NCI-H460 (cell line): ENCODE measurements around the gene SEPTIN3. TPM values are rescaled to one million over a fixed set of nuclear protein-coding genes. Genes with fewer than 3 reads are reported as not detected.
A peak's percentile ranks its signal among the peaks of the same experiment; 100 is the strongest.

Source experiments
- DNase-seq: peaks from one replicate; pipeline ENCODE4 v3.0.0-alpha.2; 2016; ENCODE audit warnings: low read depth; ENCODE audit errors: extremely low read depth
- total RNA-seq: library from RNA; depleted of rRNA; stranded (reverse); fragments of >200 nt; shearing (Covaris generic); gene quantifications from 2 replicates; pipeline ENCODE4 v1.2.3, GENCODE V29; 2014

The SEPTIN3 gene
- total RNA-seq, 1 experiment from 2014 or later: 0.45 TPM

- no peak for DNase-seq
These were observed 6.2 kb downstream of the SEPTIN3 start for GRCh38 chr22:41975299-41976069.

- DNase-seq: no peak
These were observed 7.0 kb downstream of the SEPTIN3 start for GRCh38 chr22:41976070-41976901.

GRCh38 chr22:41976961-41977566 is 7.8 kb downstream of the SEPTIN3 start:
- DNase-seq: no peak

- DNase-seq: no peak
These were observed 9.5 kb downstream of the SEPTIN3 start for GRCh38 chr22:41978732-41979131.

- no peak for DNase-seq
These were observed 10.4 kb downstream of the SEPTIN3 start for GRCh38 chr22:41979423-41980250.

GRCh38 chr22:41982865-41983264 is 13.6 kb downstream of the SEPTIN3 start:
- no peak for DNase-seq

GRCh38 chr22:41983513-41984405 is 14.5 kb downstream of the SEPTIN3 start:
- no peak for DNase-seq

- no peak for DNase-seq
These were observed 18.0 kb downstream of the SEPTIN3 start for GRCh38 chr22:41987276-41987675.

- no peak for DNase-seq
These were observed 20.0 kb downstream of the SEPTIN3 start for GRCh38 chr22:41989246-41989645.

GRCh38 chr22:41991111-41991510 is 21.9 kb downstream of the SEPTIN3 start:
- DNase-seq: no peak

GRCh38 chr22:41992496-41992895 is 23.3 kb downstream of the SEPTIN3 start:
- DNase-seq: no peak

GRCh38 chr22:41995211-41995610 is 26.0 kb downstream of the SEPTIN3 start:
- no peak for DNase-seq

GRCh38 chr22:41996826-41997225 is 27.6 kb downstream of the SEPTIN3 start:
- no peak for DNase-seq

GRCh38 chr22:41998361-41999261 is 29.4 kb downstream of the SEPTIN3 start, which contains the start of gene WBP2NL:
TSS of gene WBP2NL (plus strand) at chr22:41998788. CDS start at chr22:41998819, 31 bp downstream.
- DNase-seq: peak; percentile 84

GRCh38 chr22:42000466-42000865 is 31.2 kb downstream of the SEPTIN3 start:
- DNase-seq: no peak

GRCh38 chr22:42001121-42001520 is 31.9 kb downstream of the SEPTIN3 start:
- DNase-seq: no peak

- DNase-seq: no peak
These were observed 32.5 kb downstream of the SEPTIN3 start for GRCh38 chr22:42001706-42002105.

GRCh38 chr22:42007922-42008321 is 38.7 kb downstream of the SEPTIN3 start:
- no peak for DNase-seq
